ACC112 (cell line): ENCODE results near the gene LNX2.

Source experiments
- H2AFZ ChIP-seq: fragments of 200-600 bp; sonication (generic); one replicate; pipeline ENCODE4 v1.6.0; 2017; ENCODE audit warnings: antibody characterized with exemption, low read length; ENCODE audit not compliant: unreplicated experiment
- H3K27ac ChIP-seq: fragments of 200-600 bp; sonication (generic); 2 replicates; pipeline ENCODE4 v1.5.1; 2014; ENCODE audit warnings: low read depth, mild to moderate bottlenecking, antibody characterized with exemption, low read length, moderate library complexity
- H3K27me3 ChIP-seq: fragments of 200-600 bp; sonication (generic); 2 replicates; pipeline ENCODE4 v1.6.1; 2014; ENCODE audit warnings: mild to moderate bottlenecking, antibody characterized with exemption, low read length, moderate library complexity, mixed read lengths; ENCODE audit not compliant: insufficient read depth
- H3K36me3 ChIP-seq: fragments of 200-600 bp; sonication (generic); 2 replicates; pipeline ENCODE4 v1.6.1; 2016; ENCODE audit warnings: mild to moderate bottlenecking, antibody characterized with exemption, low read length, moderate library complexity, mixed read lengths; ENCODE audit not compliant: insufficient read depth
- H3K4me1 ChIP-seq: fragments of 200-600 bp; sonication (generic); one replicate; pipeline ENCODE4 v1.6.1; 2016; ENCODE audit warnings: low read length, mixed read lengths; ENCODE audit not compliant: insufficient read depth, unreplicated experiment, control insufficient read depth
- H3K4me3 ChIP-seq: fragments of 200-600 bp; sonication (generic); 2 replicates; pipeline ENCODE4 v1.5.1; 2014; ENCODE audit warnings: mild to moderate bottlenecking, low read depth, low read length
- H3K79me2 ChIP-seq: fragments of 200-600 bp; sonication (generic); one replicate; pipeline ENCODE4 v1.6.0; 2016; ENCODE audit warnings: low read length; ENCODE audit not compliant: control insufficient read depth, unreplicated experiment, insufficient read depth

LNX2 gene

GRCh38 chr13:27658546-27658945 lies 38.2 kb upstream of the LNX2 start:
- Histone ChIP-seq H3K79me2 (no peaks in the 10 kb centered on the region), H3K36me3 (no peaks in the 10 kb centered on the region), H3K4me3 (no peak overlapping the region), H3K27ac (peak overlapping the region; percentile 43), H3K27me3 (no peaks in the 10 kb centered on the region), H2AFZ (no peak overlapping the region), H3K4me1 (peaks cover 15% of the 10 kb centered on the region)

- H3K36me3 ChIP-seq = no peaks in the 10 kb centered on the region
- peaks cover 15% of the 10 kb centered on the region for H3K4me1 ChIP-seq
- H2AFZ ChIP-seq = no peak overlapping the region
- no peak overlapping the region for H3K27ac ChIP-seq
- H3K27me3 ChIP-seq = no peaks in the 10 kb centered on the region
- H3K79me2 ChIP-seq = no peaks in the 10 kb centered on the region
- H3K4me3 ChIP-seq = no peak overlapping the region
These were observed 37.4 kb upstream of the LNX2 start for GRCh38 chr13:27657724-27658123.

GRCh38 chr13:27654816-27655215 lies 34.5 kb upstream of the LNX2 start:
- no peak overlapping the region for H3K4me3 ChIP-seq
- no peak overlapping the region for H3K27ac ChIP-seq
- no peak overlapping the region for H2AFZ ChIP-seq
- no peaks in the 10 kb centered on the region for H3K27me3 ChIP-seq
- H3K4me1 ChIP-seq = peaks cover 15% of the 10 kb centered on the region
- peaks cover 18% of the 10 kb centered on the region for H3K36me3 ChIP-seq
- H3K79me2 ChIP-seq = no peaks in the 10 kb centered on the region

GRCh38 chr13:27654059-27654458 lies 33.7 kb upstream of the LNX2 start:
- H3K4me3 ChIP-seq = no peak overlapping the region
- H3K79me2 ChIP-seq = no peaks in the 10 kb centered on the region
- peaks cover 25% of the 10 kb centered on the region for H3K36me3 ChIP-seq
- no peak overlapping the region for H2AFZ ChIP-seq
- H3K27me3 ChIP-seq = no peaks in the 10 kb centered on the region
- H3K4me1 ChIP-seq = peaks cover 15% of the 10 kb centered on the region
- H3K27ac ChIP-seq = no peak overlapping the region

- Histone ChIP-seq H3K27me3 (no peaks in the 10 kb centered on the region), H3K36me3 (peaks cover 35% of the 10 kb centered on the region), H3K79me2 (peaks cover 5% of the 10 kb centered on the region)
These were observed 30.0 kb upstream of the LNX2 start for GRCh38 chr13:27650312-27650711.

GRCh38 chr13:27644302-27644701 lies 24.0 kb upstream of the LNX2 start:
- peaks cover 12% of the 10 kb centered on the region for H3K36me3 ChIP-seq
- no peak overlapping the region for H2AFZ ChIP-seq
- no peaks in the 10 kb centered on the region for H3K27me3 ChIP-seq
- H3K4me1 ChIP-seq = peaks cover 14% of the 10 kb centered on the region
- no peak overlapping the region for H3K4me3 ChIP-seq
- H3K27ac ChIP-seq = peak overlapping the region; percentile 0; the same call in 1 of the 2 replicates
- H3K79me2 ChIP-seq = peaks cover 22% of the 10 kb centered on the region

More at GRCh38 chr13:27650312-27650711, 30.0 kb upstream of the LNX2 start:
- H2AFZ ChIP-seq = no peak overlapping the region
- no peak overlapping the region for H3K4me3 ChIP-seq
- no peaks in the 10 kb centered on the region for H3K4me1 ChIP-seq
- H3K27ac ChIP-seq = no peak overlapping the region

GRCh38 chr13:27643334-27644132 lies 23.2 kb upstream of the LNX2 start:
- Histone ChIP-seq H3K4me3 (no peak overlapping the region), H3K79me2 (peaks cover 22% of the 10 kb centered on the region), H3K27ac (peak overlapping the region; percentile 0; the same call in 1 of the 2 replicates), H3K4me1 (peaks cover 21% of the 10 kb centered on the region), H3K36me3 (peaks cover 5% of the 10 kb centered on the region), H3K27me3 (no peaks in the 10 kb centered on the region), H2AFZ (no peak overlapping the region)

GRCh38 chr13:27641711-27642502 lies 21.6 kb upstream of the LNX2 start:
- Histone ChIP-seq H2AFZ (no peak overlapping the region), H3K36me3 (no peaks in the 10 kb centered on the region), H3K27ac (no peak overlapping the region), H3K27me3 (no peaks in the 10 kb centered on the region), H3K4me1 (peaks cover 28% of the 10 kb centered on the region), H3K79me2 (peaks cover 25% of the 10 kb centered on the region), H3K4me3 (no peak overlapping the region)

GRCh38 chr13:27639186-27639585 lies 18.9 kb upstream of the LNX2 start:
- Histone ChIP-seq H3K4me3 (no peak overlapping the region), H3K36me3 (peaks cover 5% of the 10 kb centered on the region; the same call in 1 of the 2 replicates), H3K27me3 (no peaks in the 10 kb centered on the region), H3K79me2 (peaks cover 25% of the 10 kb centered on the region), H2AFZ (no peak overlapping the region), H3K27ac (no peak overlapping the region), H3K4me1 (peaks cover 25% of the 10 kb centered on the region)

GRCh38 chr13:27638521-27638920 lies 18.2 kb upstream of the LNX2 start:
- Histone ChIP-seq H3K4me3 (no peak overlapping the region), H3K4me1 (peaks cover 18% of the 10 kb centered on the region), H3K79me2 (peaks cover 23% of the 10 kb centered on the region), H2AFZ (no peak overlapping the region), H3K27ac (no peak overlapping the region), H3K27me3 (no peaks in the 10 kb centered on the region), H3K36me3 (peaks cover 6% of the 10 kb centered on the region)
